HFFc6 (cell line): ENCODE results near the gene COMMD9. TPM values are rescaled to one million over a fixed set of nuclear protein-coding genes. Genes with fewer than 3 reads are reported as not detected.

ENCODE experiments used
- DNase-seq: peaks from one replicate; pipeline ENCODE4 v3.0.0-alpha.2; 2018
- H3K27ac Mint-ChIP-seq: 2 replicates; pipeline ENCODE4 v1.8.0; 2020; ENCODE audit warnings: mild to moderate bottlenecking, mixed read lengths
- H3K27me3 Mint-ChIP-seq: 2 replicates; pipeline ENCODE4 v1.8.0; 2021; ENCODE audit warnings: mild to moderate bottlenecking, moderate library complexity, mixed read lengths; ENCODE audit not compliant: insufficient read depth
- H3K36me3 Mint-ChIP-seq: 2 replicates; pipeline ENCODE4 v1.8.0; 2021; ENCODE audit warnings: low read depth, mixed read lengths
- H3K4me1 Mint-ChIP-seq: 2 replicates; pipeline ENCODE4 v1.8.0; 2020; ENCODE audit warnings: low read depth, mixed read lengths
- H3K4me3 Mint-ChIP-seq: 2 replicates; pipeline ENCODE4 v1.8.0; 2020; ENCODE audit warnings: mild to moderate bottlenecking, moderate library complexity, mixed read lengths
- H3K9me3 Mint-ChIP-seq: 2 replicates; pipeline ENCODE4 v1.8.0; 2020; ENCODE audit warnings: mild to moderate bottlenecking, mixed read lengths
- CTCF ChIP-seq: fragments of 200-600 bp; sonication (generic); IDR thresholded peaks from 2 replicates; pipeline ENCODE4 v1.5.0; 2021; ENCODE audit warnings: antibody characterized with exemption, mild to moderate bottlenecking
- total RNA-seq, 6 experiments: library from RNA; stranded (reverse); fragmentation: NEBNext Ultra II Directional; extraction: Animal tissue kit (Norgen Biotek cat#: 25700); gene quantifications; 2 replicates in 1 of 6; 3 replicates in 5 of 6; pipeline ENCODE4 v1.2.3, GENCODE V29; 2021

The COMMD9 gene
- total RNA-seq, 6 experiments from 2014 or later: 75.4 to 88.9 (median 81.7) TPM

GRCh38 chr11:36295926-36296325 is 6.7 kb upstream of the COMMD9 start, which contains the start of gene PRR5L:
Gene PRR5L, plus strand, starts transcription at chr11:36296288. Its CDS starts 104,834 bp downstream, at chr11:36401122.
- no peak for DNase-seq
- H3K4me1 Mint-ChIP-seq: peaks cover 9% of the 10 kb centered on the region
- no peaks in the 10 kb centered on the region for H3K27me3 Mint-ChIP-seq
- no peaks in the 10 kb centered on the region for H3K9me3 Mint-ChIP-seq
- no peaks in the 10 kb centered on the region for H3K36me3 Mint-ChIP-seq
- no peak for TF ChIP-seq CTCF
- no peak within 1 kb of the TSS for H3K27ac Mint-ChIP-seq
- no peak within 1 kb of the TSS for H3K4me3 Mint-ChIP-seq

GRCh38 chr11:36292311-36292722 is 3.1 kb upstream of the COMMD9 start:
- peak; percentile 82 for TF ChIP-seq CTCF
- peaks cover 1% of the 10 kb centered on the region; the same call in 1 of the 2 replicates for H3K27me3 Mint-ChIP-seq
- peak; percentile 26 for DNase-seq
- H3K4me1 Mint-ChIP-seq: peaks cover 34% of the 10 kb centered on the region
- H3K36me3 Mint-ChIP-seq: no peaks in the 10 kb centered on the region; the same call in 1 of the 2 replicates
- H3K27ac Mint-ChIP-seq: no peak overlapping the region
- H3K4me3 Mint-ChIP-seq: no peak overlapping the region
- H3K9me3 Mint-ChIP-seq: no peaks in the 10 kb centered on the region

GRCh38 chr11:36288442-36289225 is 590 bp downstream of the COMMD9 start:
- DNase-seq: no peak
- H3K4me1 Mint-ChIP-seq: peaks cover 26% of the 10 kb centered on the region
- TF ChIP-seq CTCF: no peak
- H3K9me3 Mint-ChIP-seq: no peaks in the 10 kb centered on the region
- H3K27ac Mint-ChIP-seq: peak overlapping the region; percentile 79
- H3K4me3 Mint-ChIP-seq: peak overlapping the region; percentile 95
- H3K36me3 Mint-ChIP-seq: no peaks in the 10 kb centered on the region; the same call in 1 of the 2 replicates
- H3K27me3 Mint-ChIP-seq: peaks cover 1% of the 10 kb centered on the region; the same call in 1 of the 2 replicates

GRCh38 chr11:36282926-36283325 is 6.3 kb downstream of the COMMD9 start:
- no peak overlapping the region for H3K4me3 Mint-ChIP-seq
- no peak for TF ChIP-seq CTCF
- H3K27ac Mint-ChIP-seq: no peak overlapping the region
- H3K9me3 Mint-ChIP-seq: no peaks in the 10 kb centered on the region
- no peaks in the 10 kb centered on the region for H3K27me3 Mint-ChIP-seq
- no peaks in the 10 kb centered on the region for H3K36me3 Mint-ChIP-seq
- peaks cover 24% of the 10 kb centered on the region for H3K4me1 Mint-ChIP-seq
- DNase-seq: no peak

- Mint-ChIP-seq H3K4me3 (no peak overlapping the region), H3K4me1 (peaks cover 17% of the 10 kb centered on the region), H3K27me3 (no peaks in the 10 kb centered on the region), H3K27ac (no peak overlapping the region), H3K36me3 (no peaks in the 10 kb centered on the region), H3K9me3 (no peaks in the 10 kb centered on the region)
- DNase-seq: no peak
- no peak for TF ChIP-seq CTCF
Observed at GRCh38 chr11:36281850-36282249, 7.4 kb downstream of the COMMD9 start.
